Measurements from ENCODE around the gene SPATS1. TPM values are rescaled to one million over a fixed set of nuclear protein-coding genes. Genes with fewer than 3 reads are reported as not detected.

SPATS1 gene
- polyA plus RNA-seq, 2 of the 4 experiments (the other 2 are of a cell fraction) = not detected

- Histone ChIP-seq H3K4me1 (peaks cover 25% of the 10 kb centered on the region), H3K4me2 (peak overlapping the region; percentile 94), H3K4me3 (peak overlapping the region; percentile 79), H3K27ac (peak overlapping the region; percentile 94 to 95), H3K9me3 (no peaks in the 10 kb centered on the region)
- ChIA-PET CTCF (no interaction called here), POLR2A (interaction anchor here (0.7 to 2.3 kb wide), 3 partner anchors 9 to 1536 kb away, joined by 4 to 6 read pairs (median 5); partner anchors contain the start of gene HSP90AB1)
- no peak for DNase-seq (ENCODE audit: low read depth in 1 of 2, low spot score in 1 of 2)
- TF ChIP-seq PHF8 (IDR thresholded peaks at IDR 0.05; ENCODE audit: borderline replicate concordance, low read depth) (no peak), KDM1A (IDR thresholded peaks at IDR 0.05; ENCODE audit: low read depth) (no peak), E2F6 (IDR thresholded peaks at IDR 0.05; ENCODE audit: borderline replicate concordance, low read depth) (no peak), USF2 (IDR thresholded peaks at IDR 0.05) (no peak), RAD21 (conservative IDR thresholded peaks at IDR 0.05 in 1 of 2, IDR thresholded peaks at IDR 0.05 in 1 of 2) (no peak), REST (IDR thresholded peaks at IDR 0.05) (no peak), SREBF2 (IDR thresholded peaks at IDR 0.05) (no peak), POLR2A (IDR thresholded peaks at IDR 0.05; ENCODE audit: low read length) (no peak), TP53 (CRISPR knock-in tag; IDR thresholded peaks at IDR 0.05) (no peak), ELK1 (IDR thresholded peaks at IDR 0.05; ENCODE audit: low read depth, low read length) (no peak), TFCP2L1 (CRISPR knock-in tag; IDR thresholded peaks at IDR 0.05) (no peak), BHLHE40 (IDR thresholded peaks at IDR 0.05; ENCODE audit: low read depth, low read length) (no peak)
- FAIRE-seq = no peak
- peak in 1 of 2 experiments; percentile 19; a peak in 1 of 6 replicates for ATAC-seq
- WGBS (ENCODE audit: missing lambda C conversion rate) = 3% methylated on average over 4 of the region's 10 CpGs
Measured at GRCh38 chr6:44388135-44388487, 45.7 kb downstream of the SPATS1 start.

GRCh38 chr6:44388887-44389286 is 46.4 kb downstream of the SPATS1 start:
- Histone ChIP-seq H3K9me3 (no peaks in the 10 kb centered on the region), H3K4me3 (peak overlapping the region; percentile 79), H3K4me1 (peaks cover 25% of the 10 kb centered on the region), H3K4me2 (peak overlapping the region; percentile 94), H3K27ac (no peak overlapping the region)
- ChIA-PET CTCF (no interaction called here), POLR2A (no interaction called here)
- TF ChIP-seq JUN (IDR thresholded peaks at IDR 0.05) (no peak), NPAS2 (CRISPR knock-in tag; IDR thresholded peaks at IDR 0.05; ENCODE audit: borderline replicate concordance) (no peak), BHLHE40 (IDR thresholded peaks at IDR 0.05; ENCODE audit: low read depth, low read length) (no peak), FOXS1 (CRISPR knock-in tag; IDR thresholded peaks at IDR 0.05) (no peak), MAX (IDR thresholded peaks at IDR 0.05) (no peak), RNF2 (IDR thresholded peaks at IDR 0.05; ENCODE audit: borderline replicate concordance, low read depth) (no peak), CTCF (IDR thresholded peaks at IDR 0.05) (no peak), PBX3 (IDR thresholded peaks at IDR 0.05) (no peak), HMGXB4 (CRISPR knock-in tag; IDR thresholded peaks at IDR 0.05; ENCODE audit: borderline replicate concordance) (no peak), CHD4 (IDR thresholded peaks at IDR 0.05; ENCODE audit: borderline replicate concordance) (no peak), MAFK (IDR thresholded peaks at IDR 0.05; ENCODE audit: partially characterized antibody) (no peak)
- no peak for DNase-seq (ENCODE audit: low read depth in 1 of 2, low spot score in 1 of 2)
- ATAC-seq = no peak
- WGBS (ENCODE audit: missing lambda C conversion rate) = 48% methylated on average over 5 of the region's 5 CpGs
- FAIRE-seq = no peak
